HL-60 (cell line): Measurements from ENCODE around the gene IGFL3.

Experiments
- TF ChIP-seq, protein P1 (sequence below): IDR thresholded peaks from one replicate; pipeline ENCODE4 v1.5.1; 2011; ENCODE audit warnings: low read length, control low read depth, inconsistent platforms; ENCODE audit not compliant: insufficient read depth
- TF ChIP-seq, protein P2 (sequence below): IDR thresholded peaks from 2 replicates; pipeline ENCODE4 v1.6.1; 2012; ENCODE audit warnings: low read depth; ENCODE audit not compliant: insufficient replicate concordance

DNA sequence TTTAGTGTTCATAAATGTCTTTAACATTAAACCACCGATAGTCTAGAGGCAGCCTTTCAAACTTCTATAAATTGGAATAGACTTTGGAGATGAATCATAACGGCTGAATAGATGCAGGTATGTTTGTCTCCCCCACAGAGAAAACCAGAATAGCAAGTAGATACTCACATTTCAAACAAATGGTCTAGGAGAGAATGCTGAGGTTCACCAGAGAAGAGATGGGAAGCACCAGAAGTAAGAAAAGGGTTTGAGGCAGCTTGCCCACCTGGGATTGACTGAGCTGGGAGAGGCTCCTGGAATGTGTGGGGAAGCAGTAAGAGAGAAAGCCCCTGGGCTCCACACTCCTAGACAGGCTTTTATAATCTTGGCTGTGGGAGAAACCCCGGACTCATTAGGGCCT, 6.4 kb downstream of the IGFL3 start:
- TF ChIP-seq, protein P1, sequence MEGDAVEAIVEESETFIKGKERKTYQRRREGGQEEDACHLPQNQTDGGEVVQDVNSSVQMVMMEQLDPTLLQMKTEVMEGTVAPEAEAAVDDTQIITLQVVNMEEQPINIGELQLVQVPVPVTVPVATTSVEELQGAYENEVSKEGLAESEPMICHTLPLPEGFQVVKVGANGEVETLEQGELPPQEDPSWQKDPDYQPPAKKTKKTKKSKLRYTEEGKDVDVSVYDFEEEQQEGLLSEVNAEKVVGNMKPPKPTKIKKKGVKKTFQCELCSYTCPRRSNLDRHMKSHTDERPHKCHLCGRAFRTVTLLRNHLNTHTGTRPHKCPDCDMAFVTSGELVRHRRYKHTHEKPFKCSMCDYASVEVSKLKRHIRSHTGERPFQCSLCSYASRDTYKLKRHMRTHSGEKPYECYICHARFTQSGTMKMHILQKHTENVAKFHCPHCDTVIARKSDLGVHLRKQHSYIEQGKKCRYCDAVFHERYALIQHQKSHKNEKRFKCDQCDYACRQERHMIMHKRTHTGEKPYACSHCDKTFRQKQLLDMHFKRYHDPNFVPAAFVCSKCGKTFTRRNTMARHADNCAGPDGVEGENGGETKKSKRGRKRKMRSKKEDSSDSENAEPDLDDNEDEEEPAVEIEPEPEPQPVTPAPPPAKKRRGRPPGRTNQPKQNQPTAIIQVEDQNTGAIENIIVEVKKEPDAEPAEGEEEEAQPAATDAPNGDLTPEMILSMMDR = no peak
- TF ChIP-seq, protein P2, sequence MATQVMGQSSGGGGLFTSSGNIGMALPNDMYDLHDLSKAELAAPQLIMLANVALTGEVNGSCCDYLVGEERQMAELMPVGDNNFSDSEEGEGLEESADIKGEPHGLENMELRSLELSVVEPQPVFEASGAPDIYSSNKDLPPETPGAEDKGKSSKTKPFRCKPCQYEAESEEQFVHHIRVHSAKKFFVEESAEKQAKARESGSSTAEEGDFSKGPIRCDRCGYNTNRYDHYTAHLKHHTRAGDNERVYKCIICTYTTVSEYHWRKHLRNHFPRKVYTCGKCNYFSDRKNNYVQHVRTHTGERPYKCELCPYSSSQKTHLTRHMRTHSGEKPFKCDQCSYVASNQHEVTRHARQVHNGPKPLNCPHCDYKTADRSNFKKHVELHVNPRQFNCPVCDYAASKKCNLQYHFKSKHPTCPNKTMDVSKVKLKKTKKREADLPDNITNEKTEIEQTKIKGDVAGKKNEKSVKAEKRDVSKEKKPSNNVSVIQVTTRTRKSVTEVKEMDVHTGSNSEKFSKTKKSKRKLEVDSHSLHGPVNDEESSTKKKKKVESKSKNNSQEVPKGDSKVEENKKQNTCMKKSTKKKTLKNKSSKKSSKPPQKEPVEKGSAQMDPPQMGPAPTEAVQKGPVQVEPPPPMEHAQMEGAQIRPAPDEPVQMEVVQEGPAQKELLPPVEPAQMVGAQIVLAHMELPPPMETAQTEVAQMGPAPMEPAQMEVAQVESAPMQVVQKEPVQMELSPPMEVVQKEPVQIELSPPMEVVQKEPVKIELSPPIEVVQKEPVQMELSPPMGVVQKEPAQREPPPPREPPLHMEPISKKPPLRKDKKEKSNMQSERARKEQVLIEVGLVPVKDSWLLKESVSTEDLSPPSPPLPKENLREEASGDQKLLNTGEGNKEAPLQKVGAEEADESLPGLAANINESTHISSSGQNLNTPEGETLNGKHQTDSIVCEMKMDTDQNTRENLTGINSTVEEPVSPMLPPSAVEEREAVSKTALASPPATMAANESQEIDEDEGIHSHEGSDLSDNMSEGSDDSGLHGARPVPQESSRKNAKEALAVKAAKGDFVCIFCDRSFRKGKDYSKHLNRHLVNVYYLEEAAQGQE = no peak
